ENCODE data around the gene DIP2C.

DNA sequence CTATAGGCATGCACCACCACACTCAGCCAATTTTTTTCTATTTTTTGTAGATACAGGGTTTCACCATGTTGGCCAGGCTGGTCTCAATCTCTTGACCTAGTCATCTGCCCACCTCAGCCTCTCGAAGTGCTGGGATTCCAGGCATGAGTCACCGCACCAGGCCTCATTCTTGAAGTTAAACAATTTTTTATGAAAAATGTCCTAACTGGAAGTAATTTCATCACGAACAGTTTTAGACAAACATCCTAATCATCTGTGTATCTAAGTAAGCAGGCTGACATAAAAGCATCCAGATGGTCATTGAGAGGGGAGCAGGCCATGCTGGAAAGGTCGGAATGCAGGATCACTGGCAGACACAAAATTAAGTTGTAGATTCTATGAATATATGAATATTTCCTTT is 285.1 kb downstream of the DIP2C start:
- TF ChIP-seq, protein P1, sequence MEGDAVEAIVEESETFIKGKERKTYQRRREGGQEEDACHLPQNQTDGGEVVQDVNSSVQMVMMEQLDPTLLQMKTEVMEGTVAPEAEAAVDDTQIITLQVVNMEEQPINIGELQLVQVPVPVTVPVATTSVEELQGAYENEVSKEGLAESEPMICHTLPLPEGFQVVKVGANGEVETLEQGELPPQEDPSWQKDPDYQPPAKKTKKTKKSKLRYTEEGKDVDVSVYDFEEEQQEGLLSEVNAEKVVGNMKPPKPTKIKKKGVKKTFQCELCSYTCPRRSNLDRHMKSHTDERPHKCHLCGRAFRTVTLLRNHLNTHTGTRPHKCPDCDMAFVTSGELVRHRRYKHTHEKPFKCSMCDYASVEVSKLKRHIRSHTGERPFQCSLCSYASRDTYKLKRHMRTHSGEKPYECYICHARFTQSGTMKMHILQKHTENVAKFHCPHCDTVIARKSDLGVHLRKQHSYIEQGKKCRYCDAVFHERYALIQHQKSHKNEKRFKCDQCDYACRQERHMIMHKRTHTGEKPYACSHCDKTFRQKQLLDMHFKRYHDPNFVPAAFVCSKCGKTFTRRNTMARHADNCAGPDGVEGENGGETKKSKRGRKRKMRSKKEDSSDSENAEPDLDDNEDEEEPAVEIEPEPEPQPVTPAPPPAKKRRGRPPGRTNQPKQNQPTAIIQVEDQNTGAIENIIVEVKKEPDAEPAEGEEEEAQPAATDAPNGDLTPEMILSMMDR (IDR thresholded peaks at IDR 0.05) = no peak
- TF ChIP-seq POLR2A (IDR thresholded peaks at IDR 0.05) = no peak

All from testis (tissue), 2 donors.